ENCODE results near the gene HECTD4.

The HECTD4 gene

GRCh38 chr12:112327209-112327938, 54.9 kb downstream of the HECTD4 start:
- Histone ChIP-seq H3K9ac (ENCODE audit: low read length) (no peak overlapping the region), H3K27ac (ENCODE audit: low read length) (no peak overlapping the region), H3K9me3 (ENCODE audit: control insufficient read depth, low read depth, low read length) (no peaks in the 10 kb centered on the region), H3K27me3 (ENCODE audit: control insufficient read depth, insufficient read depth, low read length) (no peaks in the 10 kb centered on the region), H3K4me1 (ENCODE audit: control insufficient read depth, low read depth, low read length) (no peaks in the 10 kb centered on the region), H3K36me3 (ENCODE audit: control insufficient read depth, low read depth, low read length) (no peaks in the 10 kb centered on the region), H3K4me3 (ENCODE audit: low read length) (no peak overlapping the region)

- H3K9ac ChIP-seq (ENCODE audit: low read length) = no peak overlapping the region
- H3K36me3 ChIP-seq (ENCODE audit: control insufficient read depth, low read depth, low read length) = no peaks in the 10 kb centered on the region
- no peak overlapping the region for H3K27ac ChIP-seq (ENCODE audit: low read length)
- no peaks in the 10 kb centered on the region for H3K27me3 ChIP-seq (ENCODE audit: control insufficient read depth, insufficient read depth, low read length)
- no peaks in the 10 kb centered on the region for H3K9me3 ChIP-seq (ENCODE audit: control insufficient read depth, low read depth, low read length)
- no peak overlapping the region for H3K4me3 ChIP-seq (ENCODE audit: low read length)
- peaks cover 13% of the 10 kb centered on the region for H3K4me1 ChIP-seq (ENCODE audit: control insufficient read depth, low read depth, low read length)
These were observed 56.5 kb downstream of the HECTD4 start for GRCh38 chr12:112325622-112326207.

DNA sequence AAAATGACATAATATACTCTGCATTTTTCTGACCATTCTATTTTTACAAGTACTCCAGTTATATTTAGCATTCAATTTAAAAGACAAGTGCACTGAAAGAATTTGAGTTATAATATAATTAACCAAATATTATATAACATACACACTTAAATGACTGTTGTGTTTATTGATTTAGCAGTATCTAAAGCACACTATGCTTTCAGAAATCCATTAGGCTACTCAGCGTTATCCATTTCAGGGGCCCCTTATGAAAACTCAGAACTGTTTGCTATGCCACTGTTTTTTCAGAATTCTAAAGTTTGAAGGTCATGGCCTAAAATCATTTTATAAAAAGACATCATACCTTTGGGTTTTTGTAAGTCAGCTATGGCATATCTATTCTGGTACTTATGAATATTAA, 57.1 kb downstream of the HECTD4 start:
- no peaks in the 10 kb centered on the region for H3K27me3 ChIP-seq (ENCODE audit: control insufficient read depth, insufficient read depth, low read length)
- no peaks in the 10 kb centered on the region for H3K36me3 ChIP-seq (ENCODE audit: control insufficient read depth, low read depth, low read length)
- H3K27ac ChIP-seq (ENCODE audit: low read length) = no peak overlapping the region
- H3K9me3 ChIP-seq (ENCODE audit: control insufficient read depth, low read depth, low read length) = no peaks in the 10 kb centered on the region
- H3K4me3 ChIP-seq (ENCODE audit: low read length) = no peak overlapping the region
- H3K9ac ChIP-seq (ENCODE audit: low read length) = no peak overlapping the region
- H3K4me1 ChIP-seq (ENCODE audit: control insufficient read depth, low read depth, low read length) = peaks cover 13% of the 10 kb centered on the region

- peaks cover 13% of the 10 kb centered on the region for H3K4me1 ChIP-seq (ENCODE audit: control insufficient read depth, low read depth, low read length)
- H3K27ac ChIP-seq (ENCODE audit: low read length) = no peak overlapping the region
- no peaks in the 10 kb centered on the region for H3K9me3 ChIP-seq (ENCODE audit: control insufficient read depth, low read depth, low read length)
- H3K27me3 ChIP-seq (ENCODE audit: control insufficient read depth, insufficient read depth, low read length) = no peaks in the 10 kb centered on the region
- H3K9ac ChIP-seq (ENCODE audit: low read length) = no peak overlapping the region
- H3K4me3 ChIP-seq (ENCODE audit: low read length) = no peak overlapping the region
- H3K36me3 ChIP-seq (ENCODE audit: control insufficient read depth, low read depth, low read length) = no peaks in the 10 kb centered on the region
These were observed 59.2 kb downstream of the HECTD4 start for GRCh38 chr12:112322882-112323547.

- Histone ChIP-seq H3K27me3 (ENCODE audit: control insufficient read depth, insufficient read depth, low read length) (no peaks in the 10 kb centered on the region), H3K4me1 (ENCODE audit: control insufficient read depth, low read depth, low read length) (peaks cover 13% of the 10 kb centered on the region), H3K36me3 (ENCODE audit: control insufficient read depth, low read depth, low read length) (no peaks in the 10 kb centered on the region), H3K4me3 (ENCODE audit: low read length) (no peak overlapping the region), H3K9me3 (ENCODE audit: control insufficient read depth, low read depth, low read length) (no peaks in the 10 kb centered on the region), H3K9ac (ENCODE audit: low read length) (no peak overlapping the region), H3K27ac (ENCODE audit: low read length) (no peak overlapping the region)
These were observed 59.8 kb downstream of the HECTD4 start for GRCh38 chr12:112322441-112322840.

DNA sequence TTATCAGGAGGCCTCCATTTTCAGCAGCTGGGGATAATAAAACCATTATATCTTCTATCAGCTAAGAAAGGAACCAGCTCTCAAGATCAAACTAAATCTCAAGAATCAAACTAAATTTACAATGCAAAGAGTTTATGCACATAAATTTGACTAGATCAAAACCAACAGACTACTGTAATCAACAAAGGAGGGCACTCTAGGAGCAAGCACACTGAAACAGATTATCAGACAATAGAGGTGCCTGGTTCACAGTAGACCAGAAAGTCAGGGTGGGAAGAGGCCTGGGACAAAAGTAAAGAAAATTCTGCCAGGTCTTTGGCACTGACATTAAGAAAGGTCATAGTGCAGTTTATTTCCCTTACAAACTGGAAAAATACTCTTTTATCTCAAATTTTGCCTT, 61.0 kb downstream of the HECTD4 start:
- H3K27ac ChIP-seq (ENCODE audit: low read length) = no peak overlapping the region
- H3K4me3 ChIP-seq (ENCODE audit: low read length) = no peak overlapping the region
- H3K36me3 ChIP-seq (ENCODE audit: control insufficient read depth, low read depth, low read length) = no peaks in the 10 kb centered on the region
- no peak overlapping the region for H3K9ac ChIP-seq (ENCODE audit: low read length)
- H3K4me1 ChIP-seq (ENCODE audit: control insufficient read depth, low read depth, low read length) = peaks cover 13% of the 10 kb centered on the region
- no peaks in the 10 kb centered on the region for H3K9me3 ChIP-seq (ENCODE audit: control insufficient read depth, low read depth, low read length)
- H3K27me3 ChIP-seq (ENCODE audit: control insufficient read depth, insufficient read depth, low read length) = no peaks in the 10 kb centered on the region

- no peaks in the 10 kb centered on the region for H3K9me3 ChIP-seq (ENCODE audit: control insufficient read depth, low read depth, low read length)
- H3K9ac ChIP-seq (ENCODE audit: low read length) = no peak overlapping the region
- H3K4me1 ChIP-seq (ENCODE audit: control insufficient read depth, low read depth, low read length) = peaks cover 13% of the 10 kb centered on the region
- no peak overlapping the region for H3K4me3 ChIP-seq (ENCODE audit: low read length)
- H3K36me3 ChIP-seq (ENCODE audit: control insufficient read depth, low read depth, low read length) = no peaks in the 10 kb centered on the region
- H3K27me3 ChIP-seq (ENCODE audit: control insufficient read depth, insufficient read depth, low read length) = no peaks in the 10 kb centered on the region
- H3K27ac ChIP-seq (ENCODE audit: low read length) = no peak overlapping the region
These were observed 62.8 kb downstream of the HECTD4 start for GRCh38 chr12:112319395-112319794.

- H3K36me3 ChIP-seq (ENCODE audit: control insufficient read depth, low read depth, low read length) = peaks cover 6% of the 10 kb centered on the region
These were observed 64.8 kb downstream of the HECTD4 start for GRCh38 chr12:112317481-112317880.

DNA sequence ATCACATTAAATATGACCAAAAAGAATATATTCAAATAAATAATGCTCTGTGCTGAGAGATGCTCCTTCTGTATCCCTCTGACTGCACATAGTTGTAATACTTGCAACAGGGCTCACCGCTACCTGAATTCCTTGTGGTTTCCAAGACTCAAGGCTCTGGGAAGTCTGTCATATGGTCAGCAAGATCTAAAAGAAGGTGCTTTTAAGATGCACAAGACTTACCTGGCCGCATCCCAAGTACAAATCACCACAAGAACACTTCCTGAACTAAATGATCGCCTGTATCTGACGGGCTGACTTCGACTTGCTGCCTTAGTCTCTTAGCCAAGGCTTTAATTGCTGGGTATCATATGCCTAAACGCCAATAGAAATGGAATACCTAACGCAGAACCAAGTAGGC, 67.2 kb downstream of the HECTD4 start:
- Histone ChIP-seq H3K9ac (ENCODE audit: low read length) (no peak overlapping the region), H3K27ac (ENCODE audit: low read length) (no peak overlapping the region), H3K4me3 (ENCODE audit: low read length) (no peak overlapping the region), H3K4me1 (ENCODE audit: control insufficient read depth, low read depth, low read length) (no peaks in the 10 kb centered on the region), H3K27me3 (ENCODE audit: control insufficient read depth, insufficient read depth, low read length) (no peaks in the 10 kb centered on the region), H3K9me3 (ENCODE audit: control insufficient read depth, low read depth, low read length) (no peaks in the 10 kb centered on the region), H3K36me3 (ENCODE audit: control insufficient read depth, low read depth, low read length) (peaks cover 8% of the 10 kb centered on the region)

More at GRCh38 chr12:112317481-112317880, 64.8 kb downstream of the HECTD4 start:
- no peak overlapping the region for H3K4me3 ChIP-seq (ENCODE audit: low read length)
- peaks cover 13% of the 10 kb centered on the region for H3K4me1 ChIP-seq (ENCODE audit: control insufficient read depth, low read depth, low read length)
- no peaks in the 10 kb centered on the region for H3K27me3 ChIP-seq (ENCODE audit: control insufficient read depth, insufficient read depth, low read length)
- no peak overlapping the region for H3K27ac ChIP-seq (ENCODE audit: low read length)
- no peak overlapping the region for H3K9ac ChIP-seq (ENCODE audit: low read length)
- H3K9me3 ChIP-seq (ENCODE audit: control insufficient read depth, low read depth, low read length) = no peaks in the 10 kb centered on the region

DNA sequence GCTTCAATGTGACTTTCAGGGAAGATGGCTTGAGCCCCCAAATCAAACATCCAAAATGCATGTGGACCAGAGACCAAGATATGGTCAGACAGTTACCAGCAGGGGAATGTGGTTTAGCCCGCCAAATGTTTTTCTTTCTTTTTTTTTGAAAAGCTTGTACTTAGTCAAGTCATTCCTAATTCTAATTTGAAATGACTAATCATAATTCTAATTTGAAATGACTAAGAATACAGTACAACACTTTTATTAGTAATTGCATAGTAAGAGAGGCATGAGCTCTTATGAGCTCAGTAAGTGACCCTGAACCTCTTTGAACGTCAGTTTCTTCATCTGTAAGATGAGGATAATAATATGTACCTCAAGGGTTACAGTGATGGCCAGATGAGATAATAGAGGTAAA, 72.4 kb downstream of the HECTD4 start:
- no peaks in the 10 kb centered on the region for H3K27me3 ChIP-seq (ENCODE audit: control insufficient read depth, insufficient read depth, low read length)
- no peak overlapping the region for H3K4me3 ChIP-seq (ENCODE audit: low read length)
- H3K9me3 ChIP-seq (ENCODE audit: control insufficient read depth, low read depth, low read length) = no peaks in the 10 kb centered on the region
- H3K9ac ChIP-seq (ENCODE audit: low read length) = no peak overlapping the region
- H3K36me3 ChIP-seq (ENCODE audit: control insufficient read depth, low read depth, low read length) = peaks cover 13% of the 10 kb centered on the region
- no peak overlapping the region for H3K27ac ChIP-seq (ENCODE audit: low read length)
- H3K4me1 ChIP-seq (ENCODE audit: control insufficient read depth, low read depth, low read length) = no peaks in the 10 kb centered on the region

GRCh38 chr12:112308652-112309051, 73.6 kb downstream of the HECTD4 start:
- H3K27me3 ChIP-seq (ENCODE audit: control insufficient read depth, insufficient read depth, low read length) = no peaks in the 10 kb centered on the region
- no peaks in the 10 kb centered on the region for H3K9me3 ChIP-seq (ENCODE audit: control insufficient read depth, low read depth, low read length)
- no peak overlapping the region for H3K9ac ChIP-seq (ENCODE audit: low read length)
- H3K27ac ChIP-seq (ENCODE audit: low read length) = no peak overlapping the region
- peaks cover 12% of the 10 kb centered on the region for H3K36me3 ChIP-seq (ENCODE audit: control insufficient read depth, low read depth, low read length)
- no peak overlapping the region for H3K4me3 ChIP-seq (ENCODE audit: low read length)
- H3K4me1 ChIP-seq (ENCODE audit: control insufficient read depth, low read depth, low read length) = no peaks in the 10 kb centered on the region
